ENCODE data around the gene FHOD3. TPM values are rescaled to one million over a fixed set of nuclear protein-coding genes. Genes with fewer than 3 reads are reported as not detected.

The FHOD3 gene
- total RNA-seq: not detected
- not detected for polyA plus RNA-seq

DNA sequence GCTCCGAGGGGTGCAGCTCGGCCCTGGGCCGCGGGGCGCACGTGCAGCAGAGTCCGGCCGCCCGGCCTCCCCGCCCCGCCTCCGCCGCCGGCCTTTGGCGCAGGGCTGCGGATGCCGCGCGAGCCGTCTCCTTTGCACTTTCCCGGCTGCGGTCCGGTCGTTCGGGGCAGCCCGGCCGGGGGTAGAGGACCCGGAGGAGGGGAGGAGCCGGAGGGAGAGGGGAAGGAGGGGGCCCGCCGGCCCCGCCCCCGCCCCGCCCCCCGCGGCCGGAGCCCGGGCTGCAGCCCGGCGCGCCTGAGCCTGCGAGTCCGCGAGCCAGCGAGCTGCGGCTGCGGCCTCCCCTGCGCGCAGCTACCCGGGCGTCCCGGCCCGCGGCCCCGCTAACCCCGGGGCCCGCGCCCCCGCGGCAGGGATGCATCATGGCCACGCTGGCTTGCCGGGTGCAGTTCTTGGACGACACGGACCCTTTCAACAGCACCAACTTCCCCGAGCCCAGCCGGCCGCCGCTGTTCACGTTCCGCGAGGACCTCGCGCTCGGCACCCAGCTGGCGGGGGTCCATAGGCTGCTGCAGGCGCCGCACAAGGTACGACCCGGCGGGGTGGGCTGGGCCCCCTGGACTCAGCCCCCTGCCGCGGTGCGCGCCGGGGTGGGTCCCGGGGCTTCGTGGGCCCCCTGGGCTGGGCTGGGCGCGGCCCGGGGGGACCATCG lies at the start of gene FHOD3:
TSS of gene FHOD3 (plus strand) at position 297 of the 709 bp plus-strand sequence. CDS start at position 420, 123 bp downstream.
- Mint-ChIP-seq H3K27ac (no peak within 1 kb of the TSS), H3K27me3 (peaks cover 8 to 35% of the 10 kb centered on the region in 2 donors), H3K36me3 (no peaks in the 10 kb centered on the region), H3K9me3 (no peaks in the 10 kb centered on the region), H3K4me3 (peak within 1 kb of the TSS in 4 of 7 donors; percentile 20 to 60 (median 52)), H3K4me1 (peaks cover 0 to 2% (median 0%) of the 10 kb centered on the region in 3 donors)
- Histone ChIP-seq H3K4me1 (ENCODE audit: insufficient read depth, low read length) (no peaks in the 10 kb centered on the region), H3K36me3 (ENCODE audit: insufficient read depth, low read length) (no peaks in the 10 kb centered on the region), H3K4me3 (ENCODE audit: low read length) (no peak within 1 kb of the TSS), H3K27me3 (ENCODE audit: insufficient read depth, low read length, poor library complexity, severe bottlenecking) (peaks cover 33% of the 10 kb centered on the region), H3K27ac (ENCODE audit: low read depth, low read length) (no peak within 1 kb of the TSS), H3K9me3 (ENCODE audit: low read length) (no peaks in the 10 kb centered on the region)
- CTCF ChIA-PET: no interaction called here
- DNase-seq: no peak
- POLR2A ChIA-PET: no interaction called here

DNA sequence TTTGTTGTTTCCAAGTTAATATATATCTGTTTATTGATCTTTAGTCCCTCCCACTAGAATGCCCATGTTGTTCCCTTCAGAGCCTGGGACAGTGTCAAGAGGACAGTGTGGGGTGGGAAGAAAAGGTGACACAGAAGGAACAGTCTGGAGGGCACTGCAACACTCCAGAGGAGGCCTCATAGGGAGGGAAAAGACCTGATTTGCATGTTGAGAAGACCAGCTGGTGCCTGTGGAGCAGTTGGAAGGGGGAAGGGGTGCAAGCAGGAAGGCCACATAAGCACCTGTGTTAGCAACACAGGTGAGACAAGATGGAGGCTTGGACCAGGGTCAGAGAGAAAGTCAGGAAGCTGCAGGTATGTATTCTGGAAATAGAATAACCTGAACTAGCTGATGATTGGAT lies 48.1 kb upstream of the FHOD3 start:
- no peaks in the 10 kb centered on the region for H3K4me1 ChIP-seq (ENCODE audit: insufficient read depth, low read length)
- Mint-ChIP-seq H3K36me3 (peaks cover 0 to 12% (median 3%) of the 10 kb centered on the region in 3 donors), H3K27me3 (peaks cover 5 to 64% of the 10 kb centered on the region in 2 donors), H3K4me1 (no peaks in the 10 kb centered on the region), H3K27ac (peak overlapping the region in 1 of 8 donors; percentile 6), H3K9me3 (peaks cover 4 to 16% (median 12%) of the 10 kb centered on the region in 5 donors), H3K4me3 (no peak overlapping the region)
- H3K4me3 ChIP-seq (ENCODE audit: low read length): no peak overlapping the region
- H3K27me3 ChIP-seq (ENCODE audit: insufficient read depth, low read length, poor library complexity, severe bottlenecking): peaks cover 8% of the 10 kb centered on the region
- no peaks in the 10 kb centered on the region for H3K9me3 ChIP-seq (ENCODE audit: low read length)
- ChIA-PET CTCF (no interaction called here), POLR2A (no interaction called here)
- H3K27ac ChIP-seq (ENCODE audit: low read depth, low read length): no peak overlapping the region
- no peak for DNase-seq
- no peaks in the 10 kb centered on the region for H3K36me3 ChIP-seq (ENCODE audit: insufficient read depth, low read length)

DNA sequence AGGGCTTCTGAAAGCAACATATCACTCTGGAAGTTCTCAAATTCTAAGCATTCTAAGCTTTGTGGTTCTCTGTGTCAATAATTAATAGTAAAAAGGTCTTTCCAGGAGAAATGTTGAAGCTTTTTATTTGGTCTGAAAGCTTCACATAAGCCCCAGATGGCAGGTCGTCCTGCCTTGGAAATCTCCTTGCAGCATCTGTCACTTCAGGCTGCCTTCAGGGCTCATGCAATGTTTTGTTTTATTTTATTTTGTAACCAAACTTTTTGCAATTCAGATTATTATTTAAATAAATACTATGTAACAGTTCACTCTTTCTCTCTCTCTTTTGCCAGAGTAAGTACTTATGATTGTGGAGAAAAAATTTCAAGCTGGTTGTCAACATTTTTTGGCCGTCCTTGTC lies 46.7 kb upstream of the FHOD3 start:
- H3K9me3 Mint-ChIP-seq: peaks cover 4 to 7% (median 5%) of the 10 kb centered on the region in 5 donors
- CTCF ChIA-PET: no interaction called here
- no peak for DNase-seq
- Histone ChIP-seq H3K27ac (ENCODE audit: low read depth, low read length) (no peak overlapping the region), H3K27me3 (ENCODE audit: insufficient read depth, low read length, poor library complexity, severe bottlenecking) (peaks cover 8% of the 10 kb centered on the region), H3K4me3 (ENCODE audit: low read length) (no peak overlapping the region), H3K4me1 (ENCODE audit: insufficient read depth, low read length) (no peaks in the 10 kb centered on the region), H3K36me3 (ENCODE audit: insufficient read depth, low read length) (no peaks in the 10 kb centered on the region), H3K9me3 (ENCODE audit: low read length) (no peaks in the 10 kb centered on the region)
- H3K27me3 Mint-ChIP-seq: peaks cover 5 to 57% of the 10 kb centered on the region in 2 donors
- H3K27ac Mint-ChIP-seq: no peak overlapping the region
- peaks cover 0 to 5% (median 3%) of the 10 kb centered on the region in 3 donors for H3K36me3 Mint-ChIP-seq
- POLR2A ChIA-PET: no interaction called here
- no peaks in the 10 kb centered on the region for H3K4me1 Mint-ChIP-seq
- no peak overlapping the region for H3K4me3 Mint-ChIP-seq

DNA sequence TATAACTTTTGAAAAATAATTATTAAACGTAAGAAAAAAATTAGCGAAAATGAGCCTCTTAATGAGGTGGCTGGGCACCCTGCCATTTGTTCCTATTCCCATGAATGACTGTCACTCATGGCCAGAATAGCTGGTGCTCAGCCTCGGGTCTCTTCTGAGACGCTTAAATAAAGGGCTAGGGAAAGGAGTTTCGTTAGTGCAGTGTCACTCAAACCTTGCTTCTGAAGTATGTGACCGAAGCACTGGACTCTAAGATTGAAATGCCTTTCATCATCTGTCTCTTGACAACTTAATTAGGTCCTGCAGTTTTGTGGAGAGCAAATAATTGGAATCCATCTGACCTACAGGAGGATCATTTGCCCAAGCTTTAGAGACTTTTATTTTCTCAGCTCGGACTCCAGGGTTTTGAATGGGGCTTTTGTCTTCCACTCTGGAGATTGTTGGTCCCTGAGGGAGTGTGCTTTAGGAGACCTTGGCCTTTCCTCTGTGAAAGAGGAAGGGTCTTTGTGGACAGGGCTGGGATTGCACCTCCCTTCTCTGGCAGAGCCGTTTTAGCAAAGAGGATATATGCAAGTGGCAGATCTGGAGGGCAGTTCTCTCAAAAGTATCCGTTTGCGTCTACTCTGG lies 42.3 kb upstream of the FHOD3 start:
- Histone ChIP-seq H3K36me3 (ENCODE audit: insufficient read depth, low read length) (no peaks in the 10 kb centered on the region), H3K27me3 (ENCODE audit: insufficient read depth, low read length, poor library complexity, severe bottlenecking) (peaks cover 4% of the 10 kb centered on the region), H3K4me3 (ENCODE audit: low read length) (no peak overlapping the region), H3K4me1 (ENCODE audit: insufficient read depth, low read length) (no peaks in the 10 kb centered on the region), H3K27ac (ENCODE audit: low read depth, low read length) (no peak overlapping the region), H3K9me3 (ENCODE audit: low read length) (no peaks in the 10 kb centered on the region)
- H3K4me3 Mint-ChIP-seq: no peak overlapping the region
- H3K27me3 Mint-ChIP-seq: peaks cover 7 to 32% of the 10 kb centered on the region in 2 donors
- H3K4me1 Mint-ChIP-seq: no peaks in the 10 kb centered on the region
- POLR2A ChIA-PET: no interaction called here
- peaks cover 0 to 2% (median 0%) of the 10 kb centered on the region in 5 donors for H3K9me3 Mint-ChIP-seq
- CTCF ChIA-PET: no interaction called here
- DNase-seq: no peak
- no peak overlapping the region for H3K27ac Mint-ChIP-seq
- H3K36me3 Mint-ChIP-seq: no peaks in the 10 kb centered on the region

DNA sequence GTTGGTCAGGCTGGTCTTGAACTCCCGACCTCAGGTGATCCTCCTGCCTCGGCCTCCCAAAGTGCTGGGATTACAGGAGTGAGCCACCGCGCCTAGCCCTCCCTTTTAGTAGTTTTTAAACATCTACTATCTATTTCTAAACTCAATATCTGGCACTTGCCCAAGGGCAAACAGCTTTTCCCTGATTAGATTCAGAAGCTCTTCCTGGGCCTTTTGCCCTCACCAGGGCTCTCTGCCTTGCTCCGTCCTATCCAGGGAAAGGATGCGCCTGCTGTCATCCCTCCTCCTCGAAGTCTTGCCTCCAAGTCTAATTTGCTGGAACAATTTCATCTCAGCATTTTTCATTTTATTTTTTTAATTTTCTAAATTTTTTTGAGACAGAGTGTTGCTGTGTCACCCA lies 41.4 kb upstream of the FHOD3 start:
- no peaks in the 10 kb centered on the region for H3K4me1 ChIP-seq (ENCODE audit: insufficient read depth, low read length)
- no peaks in the 10 kb centered on the region for H3K36me3 ChIP-seq (ENCODE audit: insufficient read depth, low read length)
- no peak overlapping the region for H3K27ac ChIP-seq (ENCODE audit: low read depth, low read length)
- H3K27me3 ChIP-seq (ENCODE audit: insufficient read depth, low read length, poor library complexity, severe bottlenecking): no peaks in the 10 kb centered on the region
- ChIA-PET POLR2A (no interaction called here), CTCF (no interaction called here)
- Mint-ChIP-seq H3K4me1 (no peaks in the 10 kb centered on the region), H3K27ac (no peak overlapping the region), H3K36me3 (no peaks in the 10 kb centered on the region), H3K4me3 (no peak overlapping the region), H3K27me3 (peaks cover 9 to 29% of the 10 kb centered on the region in 2 donors), H3K9me3 (peaks cover 0 to 2% (median 0%) of the 10 kb centered on the region in 5 donors)
- H3K4me3 ChIP-seq (ENCODE audit: low read length): no peak overlapping the region
- H3K9me3 ChIP-seq (ENCODE audit: low read length): no peaks in the 10 kb centered on the region
- no peak for DNase-seq

DNA sequence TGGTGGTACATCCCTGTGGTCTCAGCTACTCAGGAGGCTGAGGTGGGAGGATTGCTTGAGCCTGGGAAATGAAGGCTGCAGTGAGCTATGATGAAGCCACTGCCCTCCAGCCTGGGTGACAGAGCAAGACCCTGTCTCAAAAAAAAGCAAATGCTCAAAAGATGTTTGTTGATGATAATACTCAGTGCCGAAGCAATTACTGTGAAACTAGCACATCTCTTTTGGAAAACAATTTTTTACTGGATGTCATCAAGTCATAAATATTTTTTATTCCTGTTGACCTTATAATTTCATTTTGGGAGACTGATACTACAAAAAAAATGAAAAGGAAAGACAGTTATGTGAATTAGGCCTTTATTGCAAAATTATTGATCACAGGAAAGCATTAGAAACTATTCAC lies 34.5 kb upstream of the FHOD3 start:
- no peak overlapping the region for H3K4me3 ChIP-seq (ENCODE audit: low read length)
- H3K9me3 Mint-ChIP-seq: no peaks in the 10 kb centered on the region
- H3K4me3 Mint-ChIP-seq: no peak overlapping the region
- no peaks in the 10 kb centered on the region for H3K4me1 ChIP-seq (ENCODE audit: insufficient read depth, low read length)
- ChIA-PET CTCF (no interaction called here), POLR2A (no interaction called here)
- H3K27ac Mint-ChIP-seq: no peak overlapping the region
- DNase-seq: no peak
- no peaks in the 10 kb centered on the region for H3K4me1 Mint-ChIP-seq
- peaks cover 0 to 1% (median 0%) of the 10 kb centered on the region in 3 donors for H3K36me3 Mint-ChIP-seq
- H3K36me3 ChIP-seq (ENCODE audit: insufficient read depth, low read length): no peaks in the 10 kb centered on the region
- H3K27ac ChIP-seq (ENCODE audit: low read depth, low read length): no peak overlapping the region
- no peaks in the 10 kb centered on the region for H3K27me3 ChIP-seq (ENCODE audit: insufficient read depth, low read length, poor library complexity, severe bottlenecking)
- H3K27me3 Mint-ChIP-seq: peaks cover 4 to 31% of the 10 kb centered on the region in 2 donors
- H3K9me3 ChIP-seq (ENCODE audit: low read length): no peaks in the 10 kb centered on the region

DNA sequence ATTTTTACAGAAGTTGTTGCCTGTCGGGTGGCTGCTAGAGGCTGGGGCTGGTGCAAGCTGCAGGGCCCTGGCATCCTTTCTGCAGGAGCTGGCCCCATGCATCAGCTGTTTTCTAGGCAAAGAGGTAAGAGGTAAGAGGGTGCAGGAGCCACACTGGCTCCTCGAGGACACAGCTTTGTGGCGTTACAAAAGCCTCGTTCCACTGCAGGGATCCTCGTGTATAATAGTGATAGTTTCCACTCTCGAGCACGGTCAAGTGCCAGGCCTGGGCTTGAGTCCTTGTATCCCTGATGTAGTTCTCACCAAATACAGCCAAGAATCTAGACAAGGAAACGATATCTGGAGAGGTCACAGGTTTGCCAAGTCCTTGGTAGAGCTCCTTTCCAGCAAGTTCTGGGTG lies 33.2 kb upstream of the FHOD3 start:
- no peak overlapping the region for H3K27ac ChIP-seq (ENCODE audit: low read depth, low read length)
- no peak for DNase-seq
- Mint-ChIP-seq H3K4me3 (peak overlapping the region in 1 of 7 donors; percentile 41), H3K27me3 (peaks cover 2 to 29% of the 10 kb centered on the region in 2 donors), H3K27ac (no peak overlapping the region), H3K4me1 (no peaks in the 10 kb centered on the region), H3K9me3 (no peaks in the 10 kb centered on the region), H3K36me3 (peaks cover 0 to 1% (median 0%) of the 10 kb centered on the region in 3 donors)
- ChIA-PET POLR2A (no interaction called here), CTCF (no interaction called here)
- no peaks in the 10 kb centered on the region for H3K36me3 ChIP-seq (ENCODE audit: insufficient read depth, low read length)
- no peaks in the 10 kb centered on the region for H3K4me1 ChIP-seq (ENCODE audit: insufficient read depth, low read length)
- H3K27me3 ChIP-seq (ENCODE audit: insufficient read depth, low read length, poor library complexity, severe bottlenecking): no peaks in the 10 kb centered on the region
- H3K9me3 ChIP-seq (ENCODE audit: low read length): no peaks in the 10 kb centered on the region
- H3K4me3 ChIP-seq (ENCODE audit: low read length): no peak overlapping the region

DNA sequence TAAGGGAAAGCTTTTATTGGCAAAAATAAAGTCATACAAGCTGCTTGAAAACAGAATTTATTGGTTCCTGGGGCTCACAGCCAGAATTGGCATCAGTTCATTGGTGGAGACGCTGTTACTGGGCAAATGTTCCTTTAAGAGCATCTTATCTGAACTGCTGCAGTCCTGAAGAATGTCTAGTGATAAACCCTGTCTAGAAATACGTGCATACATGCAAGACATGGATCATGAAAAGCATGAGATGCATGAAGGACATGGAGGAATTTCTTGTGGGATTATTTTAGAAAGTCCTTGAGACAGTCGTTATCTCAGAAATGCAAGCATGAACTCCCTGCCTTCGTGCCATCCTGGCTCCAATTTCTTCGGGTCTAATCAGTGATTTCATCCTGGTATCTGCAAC lies 32.5 kb upstream of the FHOD3 start:
- H3K4me3 Mint-ChIP-seq: no peak overlapping the region
- no peak overlapping the region for H3K27ac ChIP-seq (ENCODE audit: low read depth, low read length)
- H3K36me3 Mint-ChIP-seq: peaks cover 0 to 1% (median 0%) of the 10 kb centered on the region in 3 donors
- no peak for DNase-seq
- ChIA-PET POLR2A (no interaction called here), CTCF (no interaction called here)
- no peaks in the 10 kb centered on the region for H3K4me1 ChIP-seq (ENCODE audit: insufficient read depth, low read length)
- no peak overlapping the region for H3K27ac Mint-ChIP-seq
- H3K36me3 ChIP-seq (ENCODE audit: insufficient read depth, low read length): no peaks in the 10 kb centered on the region
- H3K4me3 ChIP-seq (ENCODE audit: low read length): no peak overlapping the region
- peaks cover 2 to 30% of the 10 kb centered on the region in 2 donors for H3K27me3 Mint-ChIP-seq
- H3K9me3 ChIP-seq (ENCODE audit: low read length): no peaks in the 10 kb centered on the region
- H3K27me3 ChIP-seq (ENCODE audit: insufficient read depth, low read length, poor library complexity, severe bottlenecking): no peaks in the 10 kb centered on the region
- no peaks in the 10 kb centered on the region for H3K9me3 Mint-ChIP-seq
- no peaks in the 10 kb centered on the region for H3K4me1 Mint-ChIP-seq
